Right atrium auricular region (tissue), 2 donors: ENCODE results near the gene C1orf174. TPM values are rescaled to one million over a fixed set of nuclear protein-coding genes. Genes with fewer than 3 reads are reported as not detected.

Experiments
- DNase-seq: peaks from one replicate; pipeline ENCODE4 v3.0.0-alpha.2; 2019; ENCODE audit warnings: low spot score
- H3K27ac ChIP-seq, 2 donors: fragments of 200-600 bp; sonication (generic); 1 replicate in 1 of 2; 2 replicates in 1 of 2; pipeline ENCODE4 v1.5.1; 2016 to 2019
- H3K27me3 ChIP-seq, 2 donors: fragments of 200-600 bp; sonication (generic); one replicate each; pipeline versions ENCODE4 v1.5.1 to v1.6.0; 2017 to 2019
- H3K36me3 ChIP-seq: fragments of 200-600 bp; sonication (generic); one replicate; pipeline ENCODE4 v1.5.1; 2016
- H3K4me1 ChIP-seq, 2 donors: fragments of 200-600 bp; sonication (generic); one replicate each; pipeline versions ENCODE4 v1.5.1 to v1.6.0; 2017 to 2019
- H3K4me3 ChIP-seq, 2 donors: fragments of 200-600 bp; sonication (generic); 1 replicate in 1 of 2; 2 replicates in 1 of 2; pipeline ENCODE4 v1.5.1; 2017 to 2019; ENCODE audit warnings: mild to moderate bottlenecking in 1 of 2, moderate library complexity in 1 of 2
- H3K9me3 ChIP-seq, 2 donors: fragments of 200-600 bp; sonication (generic); one replicate each; pipeline ENCODE4 v1.5.1; 2019
- CTCF ChIP-seq, 2 donors: fragments of 200-600 bp; sonication (generic); IDR thresholded peaks; one replicate each; pipeline ENCODE4 v1.5.1; 2019; ENCODE audit warnings: antibody characterized with exemption in 2 of 2
- total RNA-seq, 2 donors: library from RNA; depleted of rRNA; stranded (reverse); fragments of >200 nt; gene quantifications; one replicate each; pipeline ENCODE4 v1.1.0, GENCODE V29; 2016

C1orf174 gene
- total RNA-seq, 2 donors from 2014 or later = 9.1 to 18.8 TPM

GRCh38 chr1:3923378-3924185 lies 23.5 kb upstream of the C1orf174 start:
- Histone ChIP-seq H3K36me3 (no peaks in the 10 kb centered on the region), H3K4me1 (no peaks in the 10 kb centered on the region), H3K9me3 (no peaks in the 10 kb centered on the region), H3K27ac (no peak overlapping the region), H3K27me3 (no peaks in the 10 kb centered on the region), H3K4me3 (no peak overlapping the region)
- no peak for TF ChIP-seq CTCF (IDR thresholded peaks at IDR 0.05)
- DNase-seq = no peak

GRCh38 chr1:3922851-3923250 lies 22.8 kb upstream of the C1orf174 start:
- H3K27me3 ChIP-seq = no peaks in the 10 kb centered on the region
- no peak for DNase-seq

GRCh38 chr1:3922201-3922725 lies 22.2 kb upstream of the C1orf174 start:
- no peaks in the 10 kb centered on the region for H3K27me3 ChIP-seq
- H3K36me3 ChIP-seq = no peaks in the 10 kb centered on the region
- no peak for DNase-seq
- no peak overlapping the region for H3K4me3 ChIP-seq
- no peak for TF ChIP-seq CTCF (IDR thresholded peaks at IDR 0.05)
- no peaks in the 10 kb centered on the region for H3K9me3 ChIP-seq
- H3K27ac ChIP-seq = no peak overlapping the region
- no peaks in the 10 kb centered on the region for H3K4me1 ChIP-seq

More at GRCh38 chr1:3922851-3923250, 22.8 kb upstream of the C1orf174 start:
- Histone ChIP-seq H3K4me3 (no peak overlapping the region), H3K4me1 (no peaks in the 10 kb centered on the region), H3K27ac (no peak overlapping the region), H3K36me3 (no peaks in the 10 kb centered on the region), H3K9me3 (no peaks in the 10 kb centered on the region)
- TF ChIP-seq CTCF (IDR thresholded peaks at IDR 0.05) = no peak

GRCh38 chr1:3921765-3922164 lies 21.7 kb upstream of the C1orf174 start:
- DNase-seq = no peak
- Histone ChIP-seq H3K4me1 (no peaks in the 10 kb centered on the region), H3K36me3 (no peaks in the 10 kb centered on the region), H3K4me3 (no peak overlapping the region), H3K27ac (no peak overlapping the region), H3K9me3 (no peaks in the 10 kb centered on the region), H3K27me3 (no peaks in the 10 kb centered on the region)
- TF ChIP-seq CTCF (IDR thresholded peaks at IDR 0.05) = no peak

GRCh38 chr1:3919706-3920105 lies 19.6 kb upstream of the C1orf174 start:
- no peak for DNase-seq
- Histone ChIP-seq H3K27ac (no peak overlapping the region), H3K9me3 (no peaks in the 10 kb centered on the region), H3K4me3 (no peak overlapping the region), H3K36me3 (no peaks in the 10 kb centered on the region), H3K27me3 (no peaks in the 10 kb centered on the region), H3K4me1 (no peaks in the 10 kb centered on the region)
- TF ChIP-seq CTCF (IDR thresholded peaks at IDR 0.05) = no peak
